Measurements from ENCODE around the gene MRPL2.
"Not testable (repeated sequence)": the region's sequence is repeated elsewhere in the genome, so short reads cannot be mapped to it uniquely, and the experiment has no call there.

The MRPL2 gene

GRCh38 chr6:43082806-43083655 lies 23.8 kb upstream of the MRPL2 start:
- DNase-seq (ENCODE audit: low read depth in 1 of 2, low spot score in 1 of 2): no peak

- DNase-seq (ENCODE audit: low read depth in 1 of 2, low spot score in 1 of 2): not testable (repeated sequence)
Measured at GRCh38 chr6:43081922-43082321, 22.7 kb upstream of the MRPL2 start.

- no peak for DNase-seq (ENCODE audit: low read depth in 1 of 2, low spot score in 1 of 2)
Measured at GRCh38 chr6:43081043-43081442, 21.8 kb upstream of the MRPL2 start.

GRCh38 chr6:43078691-43079090 lies 19.5 kb upstream of the MRPL2 start:
- no peak for DNase-seq (ENCODE audit: low read depth in 1 of 2, low spot score in 1 of 2)

GRCh38 chr6:43077981-43078511 lies 18.8 kb upstream of the MRPL2 start:
- no peak for DNase-seq (ENCODE audit: low read depth in 1 of 2, low spot score in 1 of 2)

GRCh38 chr6:43077333-43077809 lies 18.1 kb upstream of the MRPL2 start:
- no peak for DNase-seq (ENCODE audit: low read depth in 1 of 2, low spot score in 1 of 2)

DNA sequence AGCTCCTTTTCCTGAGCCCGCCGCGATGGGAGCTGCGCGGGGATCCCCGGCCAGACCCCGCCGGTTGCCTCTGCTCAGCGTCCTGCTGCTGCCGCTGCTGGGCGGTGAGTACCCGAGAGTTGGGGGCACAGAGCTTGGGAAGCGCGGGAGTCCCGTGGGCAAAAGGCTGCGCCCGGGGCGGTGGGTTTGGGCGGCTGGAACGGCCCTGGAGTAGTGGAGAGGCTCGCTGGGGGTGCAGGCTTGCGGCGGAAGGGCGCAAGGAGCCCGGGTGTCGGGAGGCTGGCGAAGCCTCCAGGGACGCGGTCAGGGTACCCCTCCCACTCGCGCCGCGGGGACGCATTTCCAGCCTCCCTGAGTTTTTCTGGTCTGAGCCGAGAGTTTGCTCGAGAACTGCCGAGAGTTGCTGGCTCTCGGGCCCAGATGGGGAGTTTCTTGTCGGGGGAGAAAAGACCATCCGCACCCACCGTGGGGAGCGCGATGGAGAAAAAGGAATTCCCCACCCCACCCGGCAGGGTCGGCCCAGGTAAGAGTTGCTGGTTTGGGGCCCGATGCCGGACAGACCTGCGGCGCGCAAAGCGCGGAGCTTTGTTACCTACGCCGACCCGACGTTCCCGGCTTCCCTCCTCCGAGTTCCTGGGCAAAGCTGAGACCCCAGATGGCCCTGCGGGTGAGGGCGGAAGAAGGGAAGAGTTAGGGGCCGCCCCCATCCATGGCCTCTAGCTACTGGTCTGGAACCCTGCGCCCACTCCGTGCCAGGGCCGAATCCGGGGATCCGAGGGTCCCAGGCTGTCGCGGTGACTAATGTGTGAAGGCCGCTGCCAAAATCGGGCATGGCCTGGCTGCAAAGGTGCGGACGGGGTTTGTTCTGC lies 17.5 kb upstream of the MRPL2 start:
- no peak for DNase-seq (ENCODE audit: low read depth in 1 of 2, low spot score in 1 of 2)

DNA sequence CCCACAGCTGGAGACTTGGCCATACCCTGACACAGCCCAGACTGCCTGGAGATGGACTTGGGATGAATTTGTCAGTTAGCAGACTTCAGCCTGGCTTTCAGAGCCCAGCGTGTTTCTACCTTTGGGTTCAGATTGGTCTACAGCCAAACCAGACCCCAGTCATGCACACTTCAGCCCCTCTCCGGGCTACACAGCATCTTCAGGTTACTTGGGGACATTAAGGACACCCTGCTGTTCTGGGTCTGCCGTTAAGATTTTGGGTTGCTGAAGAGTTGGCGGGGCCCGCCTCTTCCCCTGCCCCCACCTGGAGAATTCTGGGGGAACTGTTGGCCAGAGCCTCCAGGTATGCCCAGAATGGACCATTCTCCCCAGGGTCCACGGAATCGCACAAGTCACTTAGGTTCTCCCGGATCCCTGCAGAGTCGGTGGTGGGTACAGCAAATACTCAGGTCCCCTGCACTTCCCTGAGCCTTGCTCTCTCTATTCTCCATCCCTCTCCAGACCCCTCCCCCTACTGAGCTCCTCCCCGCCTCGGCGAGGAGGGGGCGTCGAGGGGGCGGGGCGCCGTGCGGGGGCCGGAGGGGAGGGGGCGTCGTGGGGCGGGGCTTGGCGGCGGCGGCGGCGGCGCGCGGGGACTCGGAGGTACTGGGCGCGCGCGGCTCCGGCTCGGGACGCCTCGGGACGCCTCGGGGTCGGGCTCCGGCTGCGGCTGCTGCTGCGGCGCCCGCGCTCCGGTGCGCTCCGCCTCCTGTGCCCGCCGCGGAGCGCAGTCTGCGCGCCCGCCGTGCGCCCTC lies 16.6 kb upstream of the MRPL2 start, which contains the start of gene PTK7:
TSS of gene PTK7 (plus strand) at position 645 of the 794 bp plus-strand sequence. CDS start 175 bp downstream, outside the sequence.
- DNase-seq (ENCODE audit: low read depth in 1 of 2, low spot score in 1 of 2): no peak

- no peak for DNase-seq (ENCODE audit: low read depth in 1 of 2, low spot score in 1 of 2)
Measured at GRCh38 chr6:43074847-43075669, 15.8 kb upstream of the MRPL2 start.

DNA sequence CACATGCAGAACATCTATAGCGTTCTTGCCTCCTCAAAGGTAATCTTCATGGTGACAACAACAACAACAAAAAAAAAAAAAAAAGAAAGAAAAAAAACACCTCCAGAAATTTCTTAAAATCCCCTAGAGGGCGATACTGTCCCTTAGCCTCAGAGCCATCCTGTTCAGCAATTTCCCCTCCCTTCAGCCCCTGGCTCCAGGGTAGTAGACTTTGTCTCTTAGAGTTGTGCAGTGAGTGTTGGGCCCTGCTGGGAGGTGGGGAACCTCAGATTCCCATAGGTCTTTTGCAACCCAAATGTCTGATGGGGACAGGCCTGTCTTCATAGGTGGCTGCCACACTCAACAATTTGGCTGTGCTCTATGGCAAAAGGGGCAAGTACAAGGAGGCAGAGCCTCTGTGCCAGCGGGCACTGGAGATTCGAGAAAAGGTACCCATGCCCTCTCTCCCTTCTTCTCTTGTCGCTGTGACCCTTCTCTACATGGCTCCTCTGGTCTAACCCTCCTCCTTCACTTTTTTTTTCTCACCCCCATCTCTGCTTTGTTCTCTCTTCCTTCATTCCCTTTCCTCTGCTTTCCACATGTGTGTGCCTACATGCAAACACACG lies 10.9 kb upstream of the MRPL2 start:
- DNase-seq (ENCODE audit: low read depth in 1 of 2, low spot score in 1 of 2): no peak

- no peak for DNase-seq (ENCODE audit: low read depth in 1 of 2, low spot score in 1 of 2)
Measured at GRCh38 chr6:43062818-43063217, 3.6 kb upstream of the MRPL2 start.

- no peak for DNase-seq (ENCODE audit: low read depth in 1 of 2, low spot score in 1 of 2)
Measured at GRCh38 chr6:43061861-43062260, 2.6 kb upstream of the MRPL2 start.

- no peak for DNase-seq (ENCODE audit: low read depth in 1 of 2, low spot score in 1 of 2)
Measured at GRCh38 chr6:43060755-43061633, 1.8 kb upstream of the MRPL2 start.

GRCh38 chr6:43060034-43060754 lies 960 bp upstream of the MRPL2 start:
- DNase-seq (ENCODE audit: low read depth in 1 of 2, low spot score in 1 of 2): no peak

DNA sequence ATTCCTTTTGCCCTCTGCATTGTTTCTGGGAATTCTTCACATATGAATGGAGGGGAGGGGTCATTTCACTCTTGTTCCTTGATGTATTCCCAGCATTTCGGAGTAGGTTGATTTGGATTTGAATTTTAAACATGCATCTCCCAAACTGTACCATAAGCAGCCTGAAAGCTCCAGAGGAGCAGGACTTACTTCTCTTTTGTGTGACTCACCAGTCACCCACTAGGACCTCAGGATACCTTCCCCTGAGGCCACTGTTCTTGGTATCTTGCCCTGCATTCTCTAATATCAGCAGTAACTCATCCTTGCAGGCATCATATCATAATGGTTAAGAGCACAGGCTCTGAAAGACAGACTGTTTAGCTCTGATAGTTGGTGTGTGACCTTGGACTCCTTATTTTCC lies 703 bp downstream of the MRPL2 start:
- no peak for DNase-seq (ENCODE audit: low read depth in 1 of 2, low spot score in 1 of 2)

DNA sequence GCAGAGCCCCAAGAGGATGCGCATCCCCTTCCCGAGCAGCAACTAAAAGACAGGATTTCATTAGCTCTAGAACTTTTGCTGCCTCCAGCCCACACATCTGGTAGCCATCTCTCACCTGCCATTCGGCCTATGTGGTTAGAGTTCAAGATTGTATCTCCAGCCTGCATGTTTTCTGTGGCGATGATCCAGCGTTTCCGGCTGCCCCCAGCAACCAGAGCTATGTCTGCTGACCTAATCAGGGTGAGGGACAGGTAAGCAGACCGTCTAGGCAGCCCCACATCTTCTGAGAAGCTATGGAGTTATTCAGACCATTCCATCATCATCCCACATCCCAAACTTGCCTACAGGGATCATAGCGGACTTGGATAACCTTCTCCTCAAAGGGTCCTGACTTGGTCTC lies 3.3 kb downstream of the MRPL2 start:
- DNase-seq (ENCODE audit: low read depth in 1 of 2, low spot score in 1 of 2): no peak

GRCh38 chr6:43054206-43054943 lies 4.9 kb downstream of the MRPL2 start:
- DNase-seq (ENCODE audit: low read depth in 1 of 2, low spot score in 1 of 2): no peak

Data from activated T-helper 1 cell treated with anti-CD3 and anti-CD28 coated beads, Interleukin-2, amount 50 U/mL, for 16 hours (primary cell).